ENCODE measurements around the gene PAMR1.

DNA sequence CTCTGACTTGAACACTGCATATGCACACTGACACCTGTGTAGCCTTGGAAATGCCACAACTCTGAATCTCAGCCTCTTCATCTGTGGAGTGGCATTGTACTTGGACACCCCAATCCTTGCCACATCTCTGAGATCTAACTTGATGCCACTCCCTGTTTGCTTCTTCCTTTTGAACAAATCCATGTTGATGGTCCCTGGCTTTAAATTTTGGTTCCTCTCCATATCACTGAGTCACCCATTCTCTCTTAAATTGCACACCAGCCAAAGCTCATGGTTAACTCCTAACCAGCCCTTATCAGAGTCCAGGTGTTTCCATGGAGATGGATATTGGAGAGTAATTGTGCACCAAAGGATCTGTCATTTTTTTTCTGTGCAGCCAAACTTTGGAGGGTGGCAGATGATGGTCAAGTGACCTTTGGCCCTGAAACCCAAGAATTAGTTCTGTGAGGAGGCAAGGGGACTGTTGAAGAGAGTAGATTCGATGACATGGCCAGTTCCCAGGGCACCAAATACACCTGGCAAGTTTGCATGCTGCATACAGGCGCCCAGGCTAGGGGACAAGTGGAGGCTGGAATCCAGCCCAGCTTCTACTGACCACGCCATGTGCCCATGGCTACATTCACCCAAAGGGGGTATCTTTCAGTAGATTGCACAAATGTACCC is 25.1 kb upstream of the PAMR1 start:
- TF ChIP-seq, protein P1, sequence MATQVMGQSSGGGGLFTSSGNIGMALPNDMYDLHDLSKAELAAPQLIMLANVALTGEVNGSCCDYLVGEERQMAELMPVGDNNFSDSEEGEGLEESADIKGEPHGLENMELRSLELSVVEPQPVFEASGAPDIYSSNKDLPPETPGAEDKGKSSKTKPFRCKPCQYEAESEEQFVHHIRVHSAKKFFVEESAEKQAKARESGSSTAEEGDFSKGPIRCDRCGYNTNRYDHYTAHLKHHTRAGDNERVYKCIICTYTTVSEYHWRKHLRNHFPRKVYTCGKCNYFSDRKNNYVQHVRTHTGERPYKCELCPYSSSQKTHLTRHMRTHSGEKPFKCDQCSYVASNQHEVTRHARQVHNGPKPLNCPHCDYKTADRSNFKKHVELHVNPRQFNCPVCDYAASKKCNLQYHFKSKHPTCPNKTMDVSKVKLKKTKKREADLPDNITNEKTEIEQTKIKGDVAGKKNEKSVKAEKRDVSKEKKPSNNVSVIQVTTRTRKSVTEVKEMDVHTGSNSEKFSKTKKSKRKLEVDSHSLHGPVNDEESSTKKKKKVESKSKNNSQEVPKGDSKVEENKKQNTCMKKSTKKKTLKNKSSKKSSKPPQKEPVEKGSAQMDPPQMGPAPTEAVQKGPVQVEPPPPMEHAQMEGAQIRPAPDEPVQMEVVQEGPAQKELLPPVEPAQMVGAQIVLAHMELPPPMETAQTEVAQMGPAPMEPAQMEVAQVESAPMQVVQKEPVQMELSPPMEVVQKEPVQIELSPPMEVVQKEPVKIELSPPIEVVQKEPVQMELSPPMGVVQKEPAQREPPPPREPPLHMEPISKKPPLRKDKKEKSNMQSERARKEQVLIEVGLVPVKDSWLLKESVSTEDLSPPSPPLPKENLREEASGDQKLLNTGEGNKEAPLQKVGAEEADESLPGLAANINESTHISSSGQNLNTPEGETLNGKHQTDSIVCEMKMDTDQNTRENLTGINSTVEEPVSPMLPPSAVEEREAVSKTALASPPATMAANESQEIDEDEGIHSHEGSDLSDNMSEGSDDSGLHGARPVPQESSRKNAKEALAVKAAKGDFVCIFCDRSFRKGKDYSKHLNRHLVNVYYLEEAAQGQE (IDR thresholded peaks at IDR 0.05; ENCODE audit: low read depth), result no peak
- TF ChIP-seq NFIC (IDR thresholded peaks at IDR 0.05), result no peak
- no peak for TF ChIP-seq ZBTB7A (IDR thresholded peaks at IDR 0.05; ENCODE audit: low read depth)
- TF ChIP-seq, protein P2, sequence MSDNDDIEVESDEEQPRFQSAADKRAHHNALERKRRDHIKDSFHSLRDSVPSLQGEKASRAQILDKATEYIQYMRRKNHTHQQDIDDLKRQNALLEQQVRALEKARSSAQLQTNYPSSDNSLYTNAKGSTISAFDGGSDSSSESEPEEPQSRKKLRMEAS (IDR thresholded peaks at IDR 0.05), result no peak
- no peak for TF ChIP-seq FOXM1 (IDR thresholded peaks at IDR 0.05; ENCODE audit: borderline replicate concordance, low read depth)
- no peak for TF ChIP-seq YY1 (IDR thresholded peaks at IDR 0.05; ENCODE audit: low read depth)
- TF ChIP-seq CEBPB (IDR thresholded peaks at IDR 0.05), result no peak
- no peak for TF ChIP-seq EGR1 (IDR thresholded peaks at IDR 0.05)
- TF ChIP-seq EP300 (IDR thresholded peaks at IDR 0.05; ENCODE audit: borderline replicate concordance), result no peak
- TF ChIP-seq RAD21 (IDR thresholded peaks at IDR 0.05; ENCODE audit: low read depth), result no peak
- no peak for TF ChIP-seq TAF1 (IDR thresholded peaks at IDR 0.05; ENCODE audit: low read depth)
- no peak for TF ChIP-seq CREB1 (IDR thresholded peaks at IDR 0.05; ENCODE audit: low read depth)
- TF ChIP-seq, protein P3, sequence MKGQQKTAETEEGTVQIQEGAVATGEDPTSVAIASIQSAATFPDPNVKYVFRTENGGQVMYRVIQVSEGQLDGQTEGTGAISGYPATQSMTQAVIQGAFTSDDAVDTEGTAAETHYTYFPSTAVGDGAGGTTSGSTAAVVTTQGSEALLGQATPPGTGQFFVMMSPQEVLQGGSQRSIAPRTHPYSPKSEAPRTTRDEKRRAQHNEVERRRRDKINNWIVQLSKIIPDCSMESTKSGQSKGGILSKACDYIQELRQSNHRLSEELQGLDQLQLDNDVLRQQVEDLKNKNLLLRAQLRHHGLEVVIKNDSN (IDR thresholded peaks at IDR 0.05), result no peak
